K562 (cell line): ENCODE results near the gene ADAP1.

Experiments used
- CREB5 ChIP-seq: fragments of 250-450 bp; sonication (Bioruptor Pico); IDR thresholded peaks from 2 replicates; pipeline ENCODE4 v1.5.0; 2020; ENCODE audit warnings: mild to moderate bottlenecking
- KLF1 ChIP-seq: fragments of 450-650 bp; IDR thresholded peaks from 2 replicates; pipeline ENCODE4 v1.6.1; 2016; ENCODE audit warnings: missing genetic modification characterization, missing compliant biosample characterization
- NCOR1 ChIP-seq: fragments of 450-650 bp; IDR thresholded peaks from 2 replicates; pipeline ENCODE4 v1.6.1; 2016; ENCODE audit warnings: mild to moderate bottlenecking, moderate library complexity
- PBX2 ChIP-seq, 2 experiments: IDR thresholded peaks in 1 of 2; conservative IDR thresholded peaks in 1 of 2; 2 replicates each; pipeline ENCODE4 v1.6.1; 2016; ENCODE audit warnings: low read depth in 2 of 2, mild to moderate bottlenecking in 1 of 2, missing compliant biosample characterization in 1 of 2, missing genetic modification characterization in 1 of 2, moderate library complexity in 1 of 2
- POLR2AphosphoS2 ChIP-seq: IDR thresholded peaks from 2 replicates; pipeline ENCODE4 v1.6.1; 2012; ENCODE audit warnings: low read length, improper control_type of control experiment
- RAD21 ChIP-seq, 2 experiments: fragments of 250-450 bp in 1 of 2; fragments of 450-650 bp in 1 of 2; sonication (Bioruptor Pico) in 1 of 2; formaldehyde crosslinking in 1 of 2; IDR thresholded peaks in 1 of 2; conservative IDR thresholded peaks in 1 of 2; 2 replicates each; pipeline versions ENCODE4 v1.4.0 to v1.8.0; 2020 to 2022; ENCODE audit warnings: mild to moderate bottlenecking in 2 of 2, moderate library complexity in 1 of 2
- SPI1 ChIP-seq: IDR thresholded peaks from 2 replicates; pipeline ENCODE4 v1.6.1; 2011; ENCODE audit warnings: low read depth, low read length, control low read depth, borderline replicate concordance
- YY1 ChIP-seq, 3 experiments: IDR thresholded peaks; 2 replicates each; pipeline ENCODE4 v1.6.1; 2011; ENCODE audit warnings: low read length in 2 of 3, mild to moderate bottlenecking in 2 of 3, moderate library complexity in 2 of 3, borderline replicate concordance in 1 of 3, control low read depth in 1 of 3, low read depth in 1 of 3; ENCODE audit not compliant: insufficient read depth in 3 of 3, insufficient replicate concordance in 2 of 3, control insufficient read depth in 1 of 3, insufficient read length in 1 of 3; ENCODE audit errors: extremely low read depth in 1 of 3
- ZFP36 ChIP-seq: fragments of 150-350 bp; IDR thresholded peaks from 2 replicates; pipeline ENCODE4 v1.6.1; 2018; ENCODE audit warnings: low read length, low read depth; ENCODE audit not compliant: partially characterized antibody
- TF ChIP-seq, protein P1 (sequence below): fragments of 450-650 bp; formaldehyde crosslinking; IDR thresholded peaks from 2 replicates; pipeline ENCODE4 v1.4.0; 2022; ENCODE audit warnings: missing genetic modification characterization
- TF ChIP-seq, protein P2 (sequence below): sonication (generic); formaldehyde crosslinking; IDR thresholded peaks from 2 replicates; pipeline ENCODE4 v1.9.0; 2022; ENCODE audit warnings: mild to moderate bottlenecking, missing genetic modification reagents

DNA sequence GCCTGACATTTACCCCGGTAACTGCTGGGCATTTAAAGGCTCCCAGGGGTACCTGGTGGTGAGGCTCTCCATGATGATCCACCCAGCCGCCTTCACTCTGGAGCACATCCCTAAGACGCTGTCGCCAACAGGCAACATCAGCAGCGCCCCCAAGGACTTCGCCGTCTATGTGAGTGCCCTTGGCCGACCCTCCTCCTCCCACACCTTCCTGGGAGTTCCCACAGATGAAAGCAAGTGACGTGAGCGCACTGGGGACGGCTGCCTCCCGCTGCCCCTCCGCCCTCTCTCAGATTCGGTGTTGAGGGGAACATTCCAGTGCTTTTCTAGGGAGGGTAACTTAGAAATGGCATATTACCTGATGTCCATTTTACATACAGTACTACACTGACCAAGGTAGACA is 85.1 kb downstream of the ADAP1 start:
- TF ChIP-seq CREB5 (no peak), SPI1 (no peak), POLR2AphosphoS2 (no peak), KLF1 (tag) (no peak), ZFP36 (no peak), PBX2 (CRISPR knock-in tag; IDR thresholded peaks at IDR 0.05; ENCODE audit: low read depth) (no peak), PBX2 (tag; conservative IDR thresholded peaks at IDR 0.05; ENCODE audit: low read depth) (no peak), NCOR1 (no peak), YY1 (IDR thresholded peaks at IDR 0.05; ENCODE audit: borderline replicate concordance in 1 of 3, control insufficient read depth in 1 of 3, extremely low read depth in 1 of 3, insufficient read depth in 3 of 3, insufficient read length in 1 of 3, insufficient replicate concordance in 2 of 3, low read depth in 1 of 3, low read length in 2 of 3) (no peak), RAD21 (CRISPR knock-in tag; conservative IDR thresholded peaks at IDR 0.05 in 1 of 2, IDR thresholded peaks at IDR 0.05 in 1 of 2) (no peak)
- TF ChIP-seq, protein P1, sequence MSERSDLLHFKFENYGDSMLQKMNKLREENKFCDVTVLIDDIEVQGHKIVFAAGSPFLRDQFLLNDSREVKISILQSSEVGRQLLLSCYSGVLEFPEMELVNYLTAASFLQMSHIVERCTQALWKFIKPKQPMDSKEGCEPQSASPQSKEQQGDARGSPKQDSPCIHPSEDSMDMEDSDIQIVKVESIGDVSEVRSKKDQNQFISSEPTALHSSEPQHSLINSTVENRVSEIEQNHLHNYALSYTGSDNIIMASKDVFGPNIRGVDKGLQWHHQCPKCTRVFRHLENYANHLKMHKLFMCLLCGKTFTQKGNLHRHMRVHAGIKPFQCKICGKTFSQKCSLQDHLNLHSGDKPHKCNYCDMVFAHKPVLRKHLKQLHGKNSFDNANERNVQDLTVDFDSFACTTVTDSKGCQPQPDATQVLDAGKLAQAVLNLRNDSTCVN (CRISPR knock-in tag) = no peak
- TF ChIP-seq, protein P2, sequence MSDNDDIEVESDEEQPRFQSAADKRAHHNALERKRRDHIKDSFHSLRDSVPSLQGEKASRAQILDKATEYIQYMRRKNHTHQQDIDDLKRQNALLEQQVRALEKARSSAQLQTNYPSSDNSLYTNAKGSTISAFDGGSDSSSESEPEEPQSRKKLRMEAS (CRISPR knock-in tag) = no peak
